Thyroid gland (tissue), 4 donors: ENCODE measurements around the gene EIF6. TPM values are rescaled to one million over a fixed set of nuclear protein-coding genes. Genes with fewer than 3 reads are reported as not detected.

Source experiments
- DNase-seq, 2 donors: peaks; one replicate each; pipeline ENCODE4 v3.0.0-alpha.2; 2019
- H3K27ac ChIP-seq, 3 donors: fragments of 200-600 bp; sonication (generic); 1 replicate in 2 of 3; 2 replicates in 1 of 3; pipeline ENCODE4 v1.5.1; 2016 to 2019; ENCODE audit warnings: mild to moderate bottlenecking in 1 of 3, moderate library complexity in 1 of 3
- H3K27me3 ChIP-seq: fragments of 200-600 bp; sonication (generic); one replicate; pipeline ENCODE4 v1.5.1; 2019
- H3K36me3 ChIP-seq, 2 donors: fragments of 200-600 bp; sonication (generic); one replicate each; pipeline ENCODE4 v1.5.1; 2016 to 2019
- H3K4me1 ChIP-seq, 2 donors: fragments of 200-600 bp; sonication (generic); one replicate each; pipeline ENCODE4 v1.5.1; 2017 to 2019
- H3K4me3 ChIP-seq, 3 donors: fragments of 200-600 bp; sonication (generic); replicated peaks in 1 of 3; 1 replicate in 2 of 3; 2 replicates in 1 of 3; pipeline ENCODE4 v1.5.1; 2016; ENCODE audit warnings: mild to moderate bottlenecking in 1 of 3
- H3K9me3 ChIP-seq: fragments of 200-600 bp; sonication (generic); one replicate; pipeline ENCODE4 v1.5.1; 2017
- CTCF ChIP-seq, 6 experiments: fragments of 200-600 bp in 3 of 6; fragments of 450-650 bp in 3 of 6; sonication (generic) in 3 of 6; IDR thresholded peaks; one replicate each; pipeline ENCODE4 v1.5.1; 2016 to 2019; ENCODE audit warnings: antibody characterized with exemption in 6 of 6, mild to moderate bottlenecking in 2 of 6, inconsistent platforms in 1 of 6, moderate library complexity in 1 of 6
- POLR2A ChIP-seq, 2 donors: fragments of 450-650 bp; IDR thresholded peaks; one replicate each; pipeline ENCODE4 v1.6.1; 2017; ENCODE audit warnings: antibody characterized with exemption in 2 of 2, mild to moderate bottlenecking in 2 of 2, moderate library complexity in 1 of 2
- WGBS, 2 donors: methylation state at CpG; one replicate each; pipeline ENCODE4 v1.1.5; 2017; 5-methylcytosine and 5-hydroxymethylcytosine counted together
- intact Hi-C: fragments of 100-400 bp; cut with DNase I; formaldehyde crosslinking; loops from one replicate; pipeline ENCODE4 v1.15.1; 2023
- total RNA-seq, 4 donors: library from RNA; depleted of rRNA; stranded (reverse); fragments of >200 nt; gene quantifications; one replicate each; pipeline ENCODE4 v1.2.3, GENCODE V29; 2016

Gene EIF6
- total RNA-seq, 4 donors from 2014 or later = 30.3 to 94.2 (median 65.7) TPM

DNA sequence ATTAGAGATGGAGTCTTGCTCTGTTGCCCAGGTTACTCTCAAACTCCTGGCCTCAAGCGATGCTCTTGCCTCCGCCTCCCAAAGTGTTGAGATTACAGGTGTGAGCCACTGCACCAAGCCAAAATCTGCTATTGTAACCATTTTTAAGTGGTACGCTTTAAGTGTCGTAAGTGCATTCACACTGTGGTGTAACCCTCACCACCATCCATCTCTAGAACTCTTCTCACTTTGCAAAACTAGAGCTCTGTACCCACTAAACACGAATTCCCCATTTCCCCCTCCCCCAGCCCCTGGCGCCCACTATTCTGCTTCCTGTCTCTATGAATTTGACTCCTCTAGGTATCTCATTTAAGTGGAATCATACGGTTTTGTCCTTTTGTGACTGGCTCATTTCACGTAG lies 10.5 kb upstream of the EIF6 start:
- Histone ChIP-seq H3K4me1 (no peaks in the 10 kb centered on the region), H3K27me3 (no peaks in the 10 kb centered on the region), H3K27ac (no peak overlapping the region), H3K4me3 (no peak overlapping the region), H3K9me3 (no peaks in the 10 kb centered on the region), H3K36me3 (no peaks in the 10 kb centered on the region)
- TF ChIP-seq CTCF (IDR thresholded peaks at IDR 0.05) (no peak), POLR2A (IDR thresholded peaks at IDR 0.05) (no peak)
- intact Hi-C loops = no loop called here
- 74 to 75% methylated on average over 8 of the region's 8 CpGs for WGBS, 2 donors
- no peak for DNase-seq

- 51 to 61% methylated on average over 5 of the region's 5 CpGs for WGBS, 2 donors
- no peaks in the 10 kb centered on the region for H3K9me3 ChIP-seq
These were observed 9.7 kb upstream of the EIF6 start for GRCh38 chr20:35294293-35294685.

DNA sequence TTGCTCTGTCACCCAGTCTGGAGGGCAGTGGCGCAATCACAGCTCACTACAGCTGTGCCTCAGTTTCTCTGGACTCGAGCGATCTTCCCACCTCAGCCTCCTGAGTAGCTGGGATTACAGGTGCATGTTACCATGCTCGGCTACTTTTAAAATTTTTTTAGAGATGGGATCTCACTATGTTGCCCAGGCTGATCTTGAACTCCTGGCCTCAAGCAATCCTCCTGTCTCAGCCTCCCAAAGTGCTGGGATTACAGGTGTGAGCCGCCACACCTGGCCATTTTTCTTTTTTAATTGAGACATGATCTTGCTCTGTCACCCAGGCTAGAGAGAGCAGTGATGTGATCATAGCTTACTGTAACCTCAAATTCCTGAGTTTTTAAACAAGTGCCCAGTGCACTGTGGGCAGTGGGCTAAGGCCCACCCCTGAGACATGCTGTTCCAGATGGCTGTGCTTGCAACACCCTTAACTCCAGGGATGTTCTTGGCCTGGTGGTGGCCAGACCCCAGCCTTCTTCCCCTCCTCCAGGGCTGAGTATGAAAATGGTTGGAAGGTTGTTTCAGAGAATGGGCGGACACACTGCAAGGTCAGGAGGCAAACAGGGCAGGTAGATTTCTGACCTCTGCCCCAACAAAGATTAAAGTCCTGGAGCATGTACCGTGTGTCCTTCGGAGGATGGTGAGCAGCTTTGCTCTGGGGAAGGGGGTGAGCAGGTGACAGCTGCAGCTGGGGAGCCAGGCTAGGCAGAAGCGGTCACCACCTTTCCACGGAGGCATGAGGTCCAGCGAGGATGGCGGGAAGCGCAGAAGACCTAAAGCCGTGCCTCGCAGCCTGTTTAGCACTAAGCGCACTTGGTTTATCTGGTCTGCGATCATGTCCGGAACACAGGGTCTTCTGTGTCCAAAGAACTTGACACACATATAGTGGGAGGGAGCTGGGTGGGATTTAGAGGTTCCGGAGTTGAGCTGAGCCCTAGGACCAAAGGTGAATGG lies 9.0 kb upstream of the EIF6 start:
- intact Hi-C loops = no loop called here
- H3K36me3 ChIP-seq = no peaks in the 10 kb centered on the region
- no peak overlapping the region for H3K27ac ChIP-seq

More at GRCh38 chr20:35294293-35294685, 9.7 kb upstream of the EIF6 start:
- intact Hi-C loops = no loop called here
- no peaks in the 10 kb centered on the region for H3K4me1 ChIP-seq
- no peak for DNase-seq
- H3K36me3 ChIP-seq = no peaks in the 10 kb centered on the region
- H3K27me3 ChIP-seq = no peaks in the 10 kb centered on the region
- TF ChIP-seq CTCF (IDR thresholded peaks at IDR 0.05) (no peak), POLR2A (IDR thresholded peaks at IDR 0.05) (no peak)
- H3K27ac ChIP-seq = no peak overlapping the region
- H3K4me3 ChIP-seq = no peak overlapping the region

GRCh38 chr20:35292504-35293285 lies 8.1 kb upstream of the EIF6 start:
- intact Hi-C loops = no loop called here
- 68 to 71% methylated on average over 18 to 22 of the region's 23 CpGs for WGBS, 2 donors
- no peaks in the 10 kb centered on the region for H3K9me3 ChIP-seq
- no peaks in the 10 kb centered on the region for H3K36me3 ChIP-seq
- no peak for DNase-seq
- H3K4me3 ChIP-seq = no peak overlapping the region
- TF ChIP-seq POLR2A (IDR thresholded peaks at IDR 0.05) = no peak
- TF ChIP-seq CTCF (IDR thresholded peaks at IDR 0.05) = no peak
- no peaks in the 10 kb centered on the region for H3K4me1 ChIP-seq
- H3K27me3 ChIP-seq = no peaks in the 10 kb centered on the region
- no peak overlapping the region for H3K27ac ChIP-seq

More for the DNA sequence above, 9.0 kb upstream of the EIF6 start:
- no peaks in the 10 kb centered on the region for H3K4me1 ChIP-seq
- no peak for DNase-seq
- TF ChIP-seq POLR2A (IDR thresholded peaks at IDR 0.05) = no peak
- TF ChIP-seq CTCF (IDR thresholded peaks at IDR 0.05) = no peak
- no peaks in the 10 kb centered on the region for H3K9me3 ChIP-seq
- 91% methylated on average over 19 of the region's 19 CpGs for WGBS, 2 donors
- H3K4me3 ChIP-seq = no peak overlapping the region
- no peaks in the 10 kb centered on the region for H3K27me3 ChIP-seq
